Tibial nerve (tissue), 4 donors: ENCODE measurements around the gene TMEM61.
"Not testable (repeated sequence)": the region's sequence is repeated elsewhere in the genome, so short reads cannot be mapped to it uniquely, and the experiment has no call there.

Experiments used
- CTCF ChIP-seq, 5 experiments: fragments of 200-600 bp in 3 of 5; fragments of 450-650 bp in 2 of 5; sonication (generic) in 3 of 5; IDR thresholded peaks; one replicate each; pipeline ENCODE4 v1.5.1; 2016 to 2019; ENCODE audit warnings: antibody characterized with exemption in 5 of 5, mild to moderate bottlenecking in 3 of 5, moderate library complexity in 2 of 5
- EP300 ChIP-seq, 2 donors: sonication (generic); formaldehyde crosslinking; IDR thresholded peaks; one replicate each; pipeline ENCODE4 v1.6.1; 2017; ENCODE audit warnings: antibody characterized with exemption in 2 of 2, mild to moderate bottlenecking in 1 of 2
- POLR2A ChIP-seq, 2 donors: fragments of 450-650 bp; IDR thresholded peaks; one replicate each; pipeline ENCODE4 v1.6.1; 2017; ENCODE audit warnings: antibody characterized with exemption in 2 of 2, mild to moderate bottlenecking in 2 of 2, moderate library complexity in 2 of 2

GRCh38 chr1:55031098-55031497 is 50.7 kb downstream of the TMEM61 start:
- TF ChIP-seq CTCF, POLR2A, EP300 (IDR thresholded peaks at IDR 0.05): not testable (repeated sequence)
